DND-41 (cell line): ENCODE measurements around the gene STK32C.

ENCODE experiments used
- ATAC-seq: fragments of 200-7000 bp; cut with Tn5 transposase; 3 replicates; pipeline ENCODE4 v1.9.1; 2021; ENCODE audit warnings: low read depth; ENCODE audit not compliant: insufficient read depth
- DNase-seq: peaks from one replicate; pipeline ENCODE4 v3.0.0-alpha.2; 2020
- H2AFZ ChIP-seq: 2 replicates; pipeline ENCODE4 v1.6.0; 2012; ENCODE audit warnings: low read depth, low read length
- H3K27ac ChIP-seq: 2 replicates; pipeline ENCODE4 v1.5.1; 2012; ENCODE audit warnings: low read length, inconsistent platforms
- H3K27me3 ChIP-seq: fragments of 200-600 bp; sonication (generic); 2 replicates; pipeline ENCODE4 v1.6.0; 2012; ENCODE audit warnings: low read length, mild to moderate bottlenecking, inconsistent platforms; ENCODE audit not compliant: insufficient read depth, poor library complexity
- H3K36me3 ChIP-seq: 2 replicates; pipeline ENCODE4 v1.5.1; 2012; ENCODE audit warnings: low read length, inconsistent platforms; ENCODE audit not compliant: insufficient read depth
- H3K4me1 ChIP-seq: 2 replicates; pipeline ENCODE4 v1.5.1; 2012; ENCODE audit warnings: mild to moderate bottlenecking, low read length; ENCODE audit not compliant: insufficient read depth
- H3K4me2 ChIP-seq: 2 replicates; pipeline ENCODE4 v1.6.0; 2012; ENCODE audit warnings: mild to moderate bottlenecking, moderate library complexity, low read length, inconsistent platforms; ENCODE audit not compliant: insufficient read depth
- H3K4me3 ChIP-seq, 2 experiments: fragments of 200-600 bp in 1 of 2; shearing (Covaris generic) in 1 of 2; 2 replicates each; pipeline ENCODE4 v1.5.1; 2012 to 2016; ENCODE audit warnings: inconsistent platforms in 2 of 2, low read length in 2 of 2, mild to moderate bottlenecking in 2 of 2, low read depth in 1 of 2, moderate library complexity in 1 of 2
- H3K79me2 ChIP-seq: 2 replicates; pipeline ENCODE4 v1.6.0; 2012; ENCODE audit warnings: low read length, inconsistent platforms; ENCODE audit not compliant: insufficient read depth
- H3K9ac ChIP-seq: 2 replicates; pipeline ENCODE4 v1.6.0; 2012; ENCODE audit warnings: low read depth, mild to moderate bottlenecking, inconsistent platforms, low read length, moderate library complexity
- H3K9me3 ChIP-seq: 2 replicates; pipeline ENCODE4 v1.5.1; 2012; ENCODE audit warnings: low read length, moderate library complexity, mild to moderate bottlenecking, inconsistent platforms; ENCODE audit not compliant: insufficient read depth, severe bottlenecking
- H4K20me1 ChIP-seq: 2 replicates; pipeline ENCODE4 v1.6.0; 2012; ENCODE audit warnings: low read length; ENCODE audit not compliant: insufficient read depth
- EZH2 ChIP-seq: IDR thresholded peaks from 3 replicates; pipeline ENCODE4 v1.6.1; 2012; ENCODE audit warnings: borderline replicate concordance, low read depth, mild to moderate bottlenecking, moderate library complexity, low read length, inconsistent platforms; ENCODE audit not compliant: severe bottlenecking
- TF ChIP-seq, protein P1 (sequence below): IDR thresholded peaks from 2 replicates; pipeline ENCODE4 v1.5.1; 2012; ENCODE audit warnings: borderline replicate concordance, low read length, moderate library complexity, mild to moderate bottlenecking; ENCODE audit not compliant: poor library complexity, severe bottlenecking; ENCODE audit errors: extremely low read depth

STK32C gene

GRCh38 chr10:132237871-132238270 is 69.9 kb downstream of the STK32C start:
- H3K4me3 ChIP-seq, result no peak overlapping the region
- no peaks in the 10 kb centered on the region for H3K27me3 ChIP-seq
- H3K4me1 ChIP-seq, result no peaks in the 10 kb centered on the region
- no peaks in the 10 kb centered on the region; the same call in 1 of the 2 replicates for H4K20me1 ChIP-seq
- H3K36me3 ChIP-seq, result no peaks in the 10 kb centered on the region
- DNase-seq (no peak), ATAC-seq (no peak)
- H3K9ac ChIP-seq, result no peak overlapping the region
- no peak overlapping the region for H3K27ac ChIP-seq
- H3K9me3 ChIP-seq, result no peaks in the 10 kb centered on the region
- TF ChIP-seq, protein P1, sequence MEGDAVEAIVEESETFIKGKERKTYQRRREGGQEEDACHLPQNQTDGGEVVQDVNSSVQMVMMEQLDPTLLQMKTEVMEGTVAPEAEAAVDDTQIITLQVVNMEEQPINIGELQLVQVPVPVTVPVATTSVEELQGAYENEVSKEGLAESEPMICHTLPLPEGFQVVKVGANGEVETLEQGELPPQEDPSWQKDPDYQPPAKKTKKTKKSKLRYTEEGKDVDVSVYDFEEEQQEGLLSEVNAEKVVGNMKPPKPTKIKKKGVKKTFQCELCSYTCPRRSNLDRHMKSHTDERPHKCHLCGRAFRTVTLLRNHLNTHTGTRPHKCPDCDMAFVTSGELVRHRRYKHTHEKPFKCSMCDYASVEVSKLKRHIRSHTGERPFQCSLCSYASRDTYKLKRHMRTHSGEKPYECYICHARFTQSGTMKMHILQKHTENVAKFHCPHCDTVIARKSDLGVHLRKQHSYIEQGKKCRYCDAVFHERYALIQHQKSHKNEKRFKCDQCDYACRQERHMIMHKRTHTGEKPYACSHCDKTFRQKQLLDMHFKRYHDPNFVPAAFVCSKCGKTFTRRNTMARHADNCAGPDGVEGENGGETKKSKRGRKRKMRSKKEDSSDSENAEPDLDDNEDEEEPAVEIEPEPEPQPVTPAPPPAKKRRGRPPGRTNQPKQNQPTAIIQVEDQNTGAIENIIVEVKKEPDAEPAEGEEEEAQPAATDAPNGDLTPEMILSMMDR, result no peak
- TF ChIP-seq EZH2, result no peak
- no peak overlapping the region for H3K4me2 ChIP-seq
- no peaks in the 10 kb centered on the region for H3K79me2 ChIP-seq
- H2AFZ ChIP-seq, result no peak overlapping the region

DNA sequence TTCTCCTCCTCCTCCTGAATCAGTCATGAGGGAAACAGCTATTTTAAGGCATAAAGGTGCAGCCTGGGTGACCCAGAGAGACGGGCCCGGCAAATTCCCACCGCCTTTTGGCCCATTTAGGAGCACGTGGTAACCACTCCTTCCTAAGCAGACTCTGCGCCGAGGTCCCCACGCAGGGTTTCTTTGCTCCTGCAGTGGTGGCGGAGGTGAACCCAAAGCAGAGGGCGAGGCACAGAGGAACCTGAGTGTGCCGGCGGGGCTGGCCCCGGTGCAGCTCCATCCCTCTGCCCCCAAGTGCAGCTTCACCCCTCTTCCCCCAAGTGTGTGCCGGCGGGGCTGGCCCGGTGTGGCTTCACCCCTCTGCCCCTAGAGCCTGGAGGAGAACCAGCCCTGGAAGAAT is 70.4 kb downstream of the STK32C start:
- Histone ChIP-seq H3K4me2 (no peak overlapping the region), H3K9ac (no peak overlapping the region), H3K27ac (no peak overlapping the region), H3K27me3 (no peaks in the 10 kb centered on the region), H3K4me3 (no peak overlapping the region), H3K9me3 (no peaks in the 10 kb centered on the region), H3K4me1 (no peaks in the 10 kb centered on the region), H3K36me3 (no peaks in the 10 kb centered on the region), H3K79me2 (no peaks in the 10 kb centered on the region), H2AFZ (no peak overlapping the region), H4K20me1 (no peaks in the 10 kb centered on the region; the same call in 1 of the 2 replicates)
- ATAC-seq (no peak), DNase-seq (no peak)
- TF ChIP-seq, protein P1, result no peak
- TF ChIP-seq EZH2, result no peak

- no peaks in the 10 kb centered on the region; the same call in 1 of the 2 replicates for H4K20me1 ChIP-seq
- no peak overlapping the region for H3K4me3 ChIP-seq
- TF ChIP-seq EZH2, result no peak
- TF ChIP-seq, protein P1, result no peak
- no peak overlapping the region for H3K9ac ChIP-seq
- no peaks in the 10 kb centered on the region for H3K79me2 ChIP-seq
- no peaks in the 10 kb centered on the region for H3K4me1 ChIP-seq
- no peaks in the 10 kb centered on the region for H3K9me3 ChIP-seq
- DNase-seq (no peak), ATAC-seq (no peak)
- no peaks in the 10 kb centered on the region for H3K27me3 ChIP-seq
- no peak overlapping the region for H3K4me2 ChIP-seq
- H3K36me3 ChIP-seq, result no peaks in the 10 kb centered on the region
- no peak overlapping the region for H3K27ac ChIP-seq
- no peak overlapping the region for H2AFZ ChIP-seq
Measured at GRCh38 chr10:132236881-132237280, 70.9 kb downstream of the STK32C start.

- ATAC-seq (no peak), DNase-seq (no peak)
- H3K79me2 ChIP-seq, result no peaks in the 10 kb centered on the region
- no peak overlapping the region for H2AFZ ChIP-seq
- TF ChIP-seq, protein P1, result no peak
- no peak for TF ChIP-seq EZH2
- H3K9me3 ChIP-seq, result no peaks in the 10 kb centered on the region
- H3K36me3 ChIP-seq, result no peaks in the 10 kb centered on the region
- H3K4me3 ChIP-seq, result no peak overlapping the region
- no peaks in the 10 kb centered on the region for H3K4me1 ChIP-seq
- H3K4me2 ChIP-seq, result no peak overlapping the region
- no peaks in the 10 kb centered on the region; the same call in 1 of the 2 replicates for H4K20me1 ChIP-seq
- no peak overlapping the region for H3K9ac ChIP-seq
- no peak overlapping the region for H3K27ac ChIP-seq
- H3K27me3 ChIP-seq, result no peaks in the 10 kb centered on the region
Measured at GRCh38 chr10:132236161-132236560, 71.6 kb downstream of the STK32C start.
